ENCODE measurements around the gene CLNK.

CLNK gene

DNA sequence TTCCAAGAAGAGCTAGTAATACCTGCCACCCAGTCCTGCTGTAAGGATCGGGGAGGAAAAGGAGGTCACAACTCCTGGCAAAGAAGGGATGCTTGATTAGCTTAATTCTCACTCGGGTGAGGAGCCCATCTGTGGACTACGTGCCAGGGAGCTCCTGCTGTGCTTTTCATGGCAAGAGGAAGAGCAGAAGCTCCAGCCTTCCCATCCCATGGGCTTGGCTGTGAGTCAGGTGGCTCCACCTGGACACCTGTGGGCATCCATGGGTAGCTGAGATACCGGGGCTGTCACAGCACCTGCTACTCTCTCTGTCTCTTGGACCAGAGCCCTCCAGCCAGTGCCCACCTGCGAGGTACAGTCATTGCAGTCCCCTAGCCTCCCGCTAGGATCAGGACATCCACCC lies 18.0 kb downstream of the CLNK start:
- Histone ChIP-seq H3K36me3 (ENCODE audit: control insufficient read depth, insufficient read depth, low read length) (no peaks in the 10 kb centered on the region), H3K4me3 (ENCODE audit: low read length) (no peak overlapping the region), H3K27ac (ENCODE audit: low read length) (no peak overlapping the region), H3K9me3 (ENCODE audit: control insufficient read depth, insufficient read depth, low read length) (no peaks in the 10 kb centered on the region), H3K4me1 (ENCODE audit: control insufficient read depth, insufficient read depth, low read length) (no peaks in the 10 kb centered on the region), H3K27me3 (ENCODE audit: control insufficient read depth, insufficient read depth, low read length) (no peaks in the 10 kb centered on the region)
- no CpG with 5 or more reads among the region's 6 CpGs for WGBS (ENCODE audit: insufficient coverage, insufficient read length)
- DNase-seq (ENCODE audit: low read depth, low spot score): no peak

DNA sequence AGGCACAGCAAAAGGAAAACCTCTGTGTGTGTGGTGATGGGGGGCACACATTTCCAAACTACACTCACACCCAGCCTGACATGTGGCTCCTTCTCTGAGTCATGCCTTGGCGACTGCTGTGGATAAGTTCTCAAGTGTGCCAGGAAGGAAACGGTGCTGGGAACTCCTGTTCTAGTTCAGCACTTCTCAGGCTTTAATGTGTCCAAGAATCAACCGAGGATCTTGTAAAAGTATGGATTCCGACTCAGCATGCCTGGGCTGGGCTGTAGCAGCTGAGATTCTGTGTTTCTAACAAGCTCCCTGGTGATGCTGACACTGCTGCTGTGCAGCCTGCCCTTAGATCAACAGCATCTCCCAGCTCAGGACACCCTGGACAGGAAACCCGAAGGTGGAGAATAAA lies 20.2 kb downstream of the CLNK start:
- Histone ChIP-seq H3K4me1 (ENCODE audit: control insufficient read depth, insufficient read depth, low read length) (no peaks in the 10 kb centered on the region), H3K9me3 (ENCODE audit: control insufficient read depth, insufficient read depth, low read length) (no peaks in the 10 kb centered on the region), H3K4me3 (ENCODE audit: low read length) (no peak overlapping the region), H3K27ac (ENCODE audit: low read length) (no peak overlapping the region), H3K36me3 (ENCODE audit: control insufficient read depth, insufficient read depth, low read length) (no peaks in the 10 kb centered on the region), H3K27me3 (ENCODE audit: control insufficient read depth, insufficient read depth, low read length) (no peaks in the 10 kb centered on the region)
- no peak for DNase-seq (ENCODE audit: low read depth, low spot score)
- WGBS (ENCODE audit: insufficient coverage, insufficient read length): no CpG with 5 or more reads among the region's 5 CpGs

DNA sequence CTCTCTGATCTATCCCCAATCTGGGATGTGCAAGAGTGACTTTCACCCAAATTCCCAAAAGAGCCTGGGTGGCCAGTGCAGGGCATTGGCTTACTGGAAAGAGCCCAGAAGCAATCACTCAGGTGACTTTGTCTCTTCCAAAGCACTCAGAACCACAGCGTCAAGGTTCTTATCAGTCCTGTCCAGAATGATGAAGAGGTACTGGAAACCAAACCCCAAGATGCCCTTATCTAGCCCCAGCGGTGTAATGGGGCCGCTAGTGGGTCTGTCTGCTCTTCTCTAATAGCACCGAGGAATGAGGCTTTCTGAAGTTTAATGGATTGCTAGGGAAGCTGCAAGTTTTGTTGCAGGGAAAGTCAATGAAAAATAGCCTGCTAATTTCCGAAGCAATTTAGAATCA lies 21.6 kb downstream of the CLNK start:
- no peaks in the 10 kb centered on the region for H3K36me3 ChIP-seq (ENCODE audit: control insufficient read depth, insufficient read depth, low read length)
- H3K9me3 ChIP-seq (ENCODE audit: control insufficient read depth, insufficient read depth, low read length): no peaks in the 10 kb centered on the region
- H3K27me3 ChIP-seq (ENCODE audit: control insufficient read depth, insufficient read depth, low read length): no peaks in the 10 kb centered on the region
- H3K4me1 ChIP-seq (ENCODE audit: control insufficient read depth, insufficient read depth, low read length): no peaks in the 10 kb centered on the region
- H3K27ac ChIP-seq (ENCODE audit: low read length): no peak overlapping the region
- WGBS (ENCODE audit: insufficient coverage, insufficient read length): no CpG with 5 or more reads among the region's 5 CpGs
- no peak overlapping the region for H3K4me3 ChIP-seq (ENCODE audit: low read length)
- DNase-seq (ENCODE audit: low read depth, low spot score): no peak

DNA sequence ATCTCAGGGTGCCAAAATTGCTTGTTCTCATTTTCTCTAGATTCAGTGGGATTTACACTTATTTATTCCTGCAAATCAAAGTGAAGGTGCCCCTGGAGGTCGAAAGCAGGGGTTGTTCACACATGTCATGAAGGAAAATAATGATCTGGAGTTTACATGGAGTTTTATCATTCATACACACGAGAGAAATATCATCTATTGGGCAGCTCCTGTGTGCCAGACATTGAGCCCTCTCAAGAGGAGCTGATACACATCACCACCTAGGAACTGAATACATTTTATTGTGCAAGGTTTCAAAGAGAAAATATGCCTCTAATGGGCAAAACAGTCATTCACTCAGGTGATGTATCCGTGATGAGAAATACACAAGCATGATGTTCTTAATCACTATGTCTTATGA lies 23.5 kb downstream of the CLNK start:
- WGBS (ENCODE audit: insufficient coverage, insufficient read length): no CpG with 5 or more reads among the region's 3 CpGs
- Histone ChIP-seq H3K27ac (ENCODE audit: low read length) (no peak overlapping the region), H3K9me3 (ENCODE audit: control insufficient read depth, insufficient read depth, low read length) (no peaks in the 10 kb centered on the region), H3K4me3 (ENCODE audit: low read length) (no peak overlapping the region), H3K27me3 (ENCODE audit: control insufficient read depth, insufficient read depth, low read length) (no peaks in the 10 kb centered on the region), H3K4me1 (ENCODE audit: control insufficient read depth, insufficient read depth, low read length) (no peaks in the 10 kb centered on the region), H3K36me3 (ENCODE audit: control insufficient read depth, insufficient read depth, low read length) (no peaks in the 10 kb centered on the region)
- DNase-seq (ENCODE audit: low read depth, low spot score): no peak

DNA sequence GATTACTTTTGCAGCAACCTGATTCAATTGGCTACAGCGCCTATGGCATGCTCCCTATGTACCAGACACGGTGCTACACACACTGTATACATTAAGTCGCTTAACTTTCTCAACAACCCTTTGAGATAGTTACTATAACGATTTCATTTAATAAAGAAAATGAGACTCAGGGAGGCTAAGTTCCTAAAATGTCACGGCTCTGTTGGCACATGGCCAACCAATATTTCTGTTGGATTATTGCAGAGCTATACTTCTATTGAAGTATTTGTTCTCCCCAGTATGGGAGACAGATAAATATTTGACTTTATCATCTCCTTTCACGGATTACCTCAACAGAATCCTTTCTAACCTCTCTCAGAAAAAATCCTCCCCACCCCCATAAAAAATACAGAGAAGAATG lies 25.3 kb downstream of the CLNK start:
- no CpG with 5 or more reads among the region's 6 CpGs for WGBS (ENCODE audit: insufficient coverage, insufficient read length)
- Histone ChIP-seq H3K4me1 (ENCODE audit: control insufficient read depth, insufficient read depth, low read length) (no peaks in the 10 kb centered on the region), H3K27me3 (ENCODE audit: control insufficient read depth, insufficient read depth, low read length) (no peaks in the 10 kb centered on the region), H3K4me3 (ENCODE audit: low read length) (no peak overlapping the region), H3K9me3 (ENCODE audit: control insufficient read depth, insufficient read depth, low read length) (no peaks in the 10 kb centered on the region), H3K27ac (ENCODE audit: low read length) (no peak overlapping the region), H3K36me3 (ENCODE audit: control insufficient read depth, insufficient read depth, low read length) (no peaks in the 10 kb centered on the region)
- DNase-seq (ENCODE audit: low read depth, low spot score): no peak

- Histone ChIP-seq H3K27ac (ENCODE audit: low read length) (no peak overlapping the region), H3K27me3 (ENCODE audit: control insufficient read depth, insufficient read depth, low read length) (no peaks in the 10 kb centered on the region), H3K9me3 (ENCODE audit: control insufficient read depth, insufficient read depth, low read length) (no peaks in the 10 kb centered on the region), H3K4me3 (ENCODE audit: low read length) (no peak overlapping the region), H3K4me1 (ENCODE audit: control insufficient read depth, insufficient read depth, low read length) (no peaks in the 10 kb centered on the region), H3K36me3 (ENCODE audit: control insufficient read depth, insufficient read depth, low read length) (no peaks in the 10 kb centered on the region)
- no peak for DNase-seq (ENCODE audit: low read depth, low spot score)
- WGBS (ENCODE audit: insufficient coverage, insufficient read length): no CpG with 5 or more reads among the region's 2 CpGs
Observed at GRCh38 chr4:10656988-10657387, 27.6 kb downstream of the CLNK start.

- no peaks in the 10 kb centered on the region for H3K27me3 ChIP-seq (ENCODE audit: control insufficient read depth, insufficient read depth, low read length)
- no peak overlapping the region for H3K27ac ChIP-seq (ENCODE audit: low read length)
- no peak for DNase-seq (ENCODE audit: low read depth, low spot score)
- no peaks in the 10 kb centered on the region for H3K4me1 ChIP-seq (ENCODE audit: control insufficient read depth, insufficient read depth, low read length)
- no peaks in the 10 kb centered on the region for H3K9me3 ChIP-seq (ENCODE audit: control insufficient read depth, insufficient read depth, low read length)
- no peaks in the 10 kb centered on the region for H3K36me3 ChIP-seq (ENCODE audit: control insufficient read depth, insufficient read depth, low read length)
- WGBS (ENCODE audit: insufficient coverage, insufficient read length): no CpG with 5 or more reads among the region's 3 CpGs
- no peak overlapping the region for H3K4me3 ChIP-seq (ENCODE audit: low read length)
Observed at GRCh38 chr4:10656420-10656819, 28.1 kb downstream of the CLNK start.

GRCh38 chr4:10655968-10656367 lies 28.6 kb downstream of the CLNK start:
- H3K4me3 ChIP-seq (ENCODE audit: low read length): no peak overlapping the region
- no peaks in the 10 kb centered on the region for H3K9me3 ChIP-seq (ENCODE audit: control insufficient read depth, insufficient read depth, low read length)
- H3K27ac ChIP-seq (ENCODE audit: low read length): no peak overlapping the region
- no peaks in the 10 kb centered on the region for H3K36me3 ChIP-seq (ENCODE audit: control insufficient read depth, insufficient read depth, low read length)
- DNase-seq (ENCODE audit: low read depth, low spot score): no peak
- H3K27me3 ChIP-seq (ENCODE audit: control insufficient read depth, insufficient read depth, low read length): no peaks in the 10 kb centered on the region
- no CpG with 5 or more reads among the region's 6 CpGs for WGBS (ENCODE audit: insufficient coverage, insufficient read length)
- H3K4me1 ChIP-seq (ENCODE audit: control insufficient read depth, insufficient read depth, low read length): no peaks in the 10 kb centered on the region

GRCh38 chr4:10648479-10648878 lies 36.1 kb downstream of the CLNK start:
- WGBS (ENCODE audit: insufficient coverage, insufficient read length): no CpG with 5 or more reads among the region's 2 CpGs
- no peaks in the 10 kb centered on the region for H3K27me3 ChIP-seq (ENCODE audit: control insufficient read depth, insufficient read depth, low read length)
- no peaks in the 10 kb centered on the region for H3K36me3 ChIP-seq (ENCODE audit: control insufficient read depth, insufficient read depth, low read length)
- H3K27ac ChIP-seq (ENCODE audit: low read length): no peak overlapping the region
- H3K9me3 ChIP-seq (ENCODE audit: control insufficient read depth, insufficient read depth, low read length): no peaks in the 10 kb centered on the region
- no peak for DNase-seq (ENCODE audit: low read depth, low spot score)
- H3K4me3 ChIP-seq (ENCODE audit: low read length): no peak overlapping the region
- H3K4me1 ChIP-seq (ENCODE audit: control insufficient read depth, insufficient read depth, low read length): no peaks in the 10 kb centered on the region

DNA sequence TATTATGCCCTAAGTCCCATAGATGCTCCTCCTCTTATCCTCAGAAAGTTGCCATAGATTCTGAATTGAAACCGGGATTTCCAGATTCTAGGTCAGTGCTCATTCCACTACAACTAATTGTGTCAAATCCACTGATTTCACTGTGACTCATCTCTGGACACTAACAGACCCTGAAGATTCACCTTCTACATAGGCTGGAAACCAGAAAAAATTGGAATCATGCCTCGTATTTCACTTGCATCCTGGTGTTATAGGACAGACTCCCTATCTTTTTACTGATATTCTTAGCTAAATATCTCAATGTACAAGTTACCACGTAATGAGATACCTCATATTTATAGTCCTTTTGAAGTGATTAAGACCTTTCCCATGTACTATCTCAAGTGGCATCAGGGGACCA lies 36.7 kb downstream of the CLNK start:
- H3K4me3 ChIP-seq (ENCODE audit: low read length): no peak overlapping the region
- no peaks in the 10 kb centered on the region for H3K27me3 ChIP-seq (ENCODE audit: control insufficient read depth, insufficient read depth, low read length)
- H3K9me3 ChIP-seq (ENCODE audit: control insufficient read depth, insufficient read depth, low read length): no peaks in the 10 kb centered on the region
- H3K4me1 ChIP-seq (ENCODE audit: control insufficient read depth, insufficient read depth, low read length): no peaks in the 10 kb centered on the region
- no peak overlapping the region for H3K27ac ChIP-seq (ENCODE audit: low read length)
- no peak for DNase-seq (ENCODE audit: low read depth, low spot score)
- H3K36me3 ChIP-seq (ENCODE audit: control insufficient read depth, insufficient read depth, low read length): no peaks in the 10 kb centered on the region
- WGBS (ENCODE audit: insufficient coverage, insufficient read length): no CpG with 5 or more reads among the region's 3 CpGs

DNA sequence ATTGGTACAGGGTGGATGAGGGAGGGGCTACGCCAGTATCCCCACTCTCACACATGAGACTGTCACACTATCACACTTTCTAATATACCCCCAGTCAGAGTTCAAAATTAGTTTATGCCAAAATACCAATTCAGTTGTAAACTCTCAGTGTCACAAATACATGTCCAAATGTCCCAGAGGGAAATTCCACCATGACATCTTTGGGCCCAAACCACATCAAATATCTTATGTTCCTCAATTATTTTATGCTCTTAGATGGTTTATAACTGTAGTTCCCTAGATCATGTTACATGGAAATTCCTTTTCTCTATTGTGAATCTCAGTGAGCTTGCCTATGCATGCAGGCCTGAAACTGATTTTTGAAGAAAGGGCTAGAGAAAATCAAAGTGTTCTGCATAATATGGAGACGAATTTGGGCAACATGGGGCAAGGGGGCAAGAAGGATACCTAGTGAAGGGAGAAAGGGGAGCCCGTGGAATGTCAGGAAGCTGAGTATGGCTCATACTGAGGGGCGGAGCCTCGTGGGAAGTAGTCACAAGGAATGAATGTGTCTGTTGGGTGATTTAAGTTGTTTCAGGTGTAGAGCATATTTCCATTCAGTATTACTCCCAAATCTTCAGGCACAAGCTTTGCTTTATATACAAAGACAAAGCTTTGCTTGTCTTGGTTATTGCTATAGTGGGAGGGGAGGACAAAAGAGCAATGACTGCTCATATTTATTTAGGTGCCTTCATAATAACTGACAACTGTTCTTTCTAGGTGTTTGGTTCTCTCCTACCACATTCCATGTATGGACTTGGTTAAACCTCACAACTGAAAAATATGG lies 40.8 kb downstream of the CLNK start:
- Histone ChIP-seq H3K27ac (ENCODE audit: low read length) (no peak overlapping the region), H3K9me3 (ENCODE audit: control insufficient read depth, insufficient read depth, low read length) (no peaks in the 10 kb centered on the region), H3K4me1 (ENCODE audit: control insufficient read depth, insufficient read depth, low read length) (no peaks in the 10 kb centered on the region), H3K27me3 (ENCODE audit: control insufficient read depth, insufficient read depth, low read length) (no peaks in the 10 kb centered on the region), H3K36me3 (ENCODE audit: control insufficient read depth, insufficient read depth, low read length) (no peaks in the 10 kb centered on the region), H3K4me3 (ENCODE audit: low read length) (no peak overlapping the region)
- DNase-seq (ENCODE audit: low read depth, low spot score): no peak
- no CpG with 5 or more reads among the region's 5 CpGs for WGBS (ENCODE audit: insufficient coverage, insufficient read length)

All from iPS DF 6.9 (cell line).